HT1080 (cell line): Measurements from ENCODE around the gene TNFRSF17. TPM values are rescaled to one million over a fixed set of nuclear protein-coding genes. Genes with fewer than 3 reads are reported as not detected.

Experiments used
- DNase-seq: peaks from one replicate; pipeline ENCODE4 v3.0.0-alpha.2; 2015; ENCODE audit warnings: low read depth
- small RNA-seq: library from RNA; depleted of rRNA; stranded (forward); fragments of <200 nt; gene quantifications from one replicate; pipeline ENCODE3, GENCODE V24; 2014
- total RNA-seq: library from RNA; depleted of rRNA; stranded (reverse); fragments of >200 nt; shearing (Covaris generic); gene quantifications from 2 replicates; pipeline ENCODE4 v1.2.3, GENCODE V29; 2014; rRNA removed

TNFRSF17 gene
- total RNA-seq, 1 experiment from 2014 or later = not detected

DNA sequence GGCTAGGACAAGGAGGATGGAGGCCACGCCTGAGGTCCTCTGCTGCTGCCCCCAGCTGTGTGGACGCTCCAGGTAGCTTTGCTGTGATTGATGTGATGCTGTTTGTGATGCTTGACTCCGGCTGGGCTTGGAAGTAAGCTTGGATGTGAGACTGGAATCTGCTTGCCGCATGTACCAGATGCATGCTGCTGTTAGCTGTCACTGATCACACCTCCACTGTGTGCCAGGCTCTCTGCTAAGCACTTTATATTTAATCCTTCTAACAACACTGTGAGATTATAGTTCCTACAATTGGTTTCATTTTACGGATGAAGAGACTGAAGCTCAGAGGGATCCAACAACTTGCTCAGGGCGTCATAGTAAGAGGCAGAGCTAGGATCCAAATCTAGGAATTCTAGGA lies 35.0 kb downstream of the TNFRSF17 start:
- no peak for DNase-seq

GRCh38 chr16:12002447-12003006 lies 37.5 kb downstream of the TNFRSF17 start:
- DNase-seq = peak; percentile 46

DNA sequence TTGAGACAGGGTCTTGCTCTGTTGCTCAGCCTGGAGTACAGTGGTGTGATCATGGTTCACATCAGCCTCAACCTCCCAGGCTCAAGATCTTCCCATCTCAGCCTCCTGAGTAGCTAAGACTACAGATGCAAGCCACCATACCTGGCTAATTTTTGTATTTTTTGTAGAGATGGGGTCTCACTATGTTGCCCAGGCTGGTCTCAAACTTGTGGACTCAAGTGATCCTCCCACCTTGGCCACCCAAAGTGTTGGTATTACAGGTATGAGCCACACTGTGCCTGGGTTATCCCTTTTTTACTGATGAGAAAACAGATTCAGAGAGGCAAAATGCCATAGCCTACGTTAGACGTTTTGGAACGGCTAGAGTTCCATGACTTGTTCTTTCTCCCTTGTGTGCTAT lies 41.6 kb downstream of the TNFRSF17 start:
- DNase-seq = no peak

GRCh38 chr16:12009462-12009861 lies 44.5 kb downstream of the TNFRSF17 start:
- DNase-seq = no peak

- DNase-seq = no peak
These were observed 44.9 kb downstream of the TNFRSF17 start for GRCh38 chr16:12009922-12010321.

DNA sequence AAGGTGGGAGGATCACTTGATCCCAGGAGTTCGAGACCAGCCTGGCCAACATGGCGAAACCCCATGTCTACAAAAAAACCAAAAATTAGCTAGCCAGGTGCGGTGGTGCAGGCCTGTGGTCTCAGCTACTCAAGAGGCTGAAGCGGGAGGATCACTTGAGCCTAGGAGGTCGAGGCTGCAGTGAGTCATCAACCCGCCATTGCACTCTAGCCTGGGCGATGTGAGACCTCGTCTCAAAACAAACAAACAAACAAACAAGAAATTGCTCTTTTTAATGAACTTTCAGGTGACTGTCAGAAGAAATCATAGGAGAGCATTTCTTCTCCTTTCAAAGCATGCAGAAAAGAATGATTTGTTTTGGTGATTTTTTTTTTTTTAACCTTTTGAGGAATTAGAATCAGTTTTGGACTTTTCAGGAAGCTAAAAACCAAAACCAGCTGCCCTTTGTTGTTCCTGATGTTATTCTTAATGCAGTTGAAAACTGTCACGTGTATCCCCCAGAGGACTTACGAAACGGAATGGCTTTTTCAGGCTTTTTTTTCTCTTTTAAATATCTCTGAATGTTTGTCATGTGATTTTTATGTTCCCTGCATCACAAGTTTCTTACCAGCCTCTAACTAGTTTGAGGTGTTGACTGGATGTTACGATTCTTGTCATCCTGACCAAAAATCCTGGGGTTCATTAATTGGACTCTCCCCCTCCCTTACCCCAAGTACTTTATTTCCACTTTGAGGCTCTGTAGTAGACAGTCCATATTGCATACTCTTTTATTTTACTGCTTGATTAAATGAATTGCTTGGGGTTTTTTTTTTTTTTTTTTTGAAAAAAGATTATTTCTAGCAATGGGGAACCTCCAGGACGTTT lies 45.6 kb downstream of the TNFRSF17 start:
- DNase-seq = no peak

GRCh38 chr16:12011565-12011964 lies 46.6 kb downstream of the TNFRSF17 start:
- DNase-seq = no peak

- DNase-seq = peak; percentile 27
These were observed 51.4 kb downstream of the TNFRSF17 start for GRCh38 chr16:12016291-12016947.

DNA sequence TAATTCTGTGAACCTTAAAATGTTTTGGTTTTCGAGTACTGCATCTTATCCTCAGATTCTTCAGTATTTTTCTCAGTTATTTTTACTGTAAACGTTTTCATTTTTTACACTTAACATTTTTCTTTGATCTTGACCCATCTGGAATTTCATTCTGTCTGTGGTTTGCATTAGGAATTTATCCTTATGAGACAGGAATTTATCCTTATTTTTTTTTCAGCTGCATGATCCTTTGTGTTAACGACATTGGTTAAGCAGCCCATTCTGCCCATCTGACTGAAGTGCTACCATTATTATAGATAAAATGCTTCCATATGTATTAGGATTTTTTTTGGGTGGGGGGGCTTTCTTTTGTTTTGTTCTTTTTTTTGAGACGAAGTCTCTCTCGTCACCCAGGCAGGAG lies 52.5 kb downstream of the TNFRSF17 start:
- no peak for DNase-seq

Small RNA genes lying within 50 kb of the gene (small RNA-seq; reads per million reads assigned to genes)
- gene AC007216.5 (not detected), gene UBL5P4 (not detected)

Other genes with a start within 250 kb of the TNFRSF17 start
- 31.8 and 37.2 TPM in 2 replicates for gene TXNDC11, start 222.4 kb upstream of the TNFRSF17 start, total RNA-seq
- 20.9 and 35.3 TPM in 2 replicates for gene ZC3H7A, start 168.0 kb upstream of the TNFRSF17 start, total RNA-seq
- gene RSL1D1, start 113.7 kb upstream of the TNFRSF17 start, total RNA-seq = 196 and 208 TPM in 2 replicates
- 86.2 and 94.1 TPM in 2 replicates for gene GSPT1, start 49.3 kb upstream of the TNFRSF17 start, total RNA-seq
- gene NPIPB2, start 23.2 kb upstream of the TNFRSF17 start, total RNA-seq = 0.34 and 1.0 TPM in 2 replicates
- gene SNX29, start 11.5 kb downstream of the TNFRSF17 start, total RNA-seq = 5.4 and 6.1 TPM in 2 replicates